WTC11 (cell line): Measurements from ENCODE around the gene CENPX. TPM values are rescaled to one million over a fixed set of nuclear protein-coding genes. Genes with fewer than 3 reads are reported as not detected.

Experiments used
- ATAC-seq: fragments of 200-7000 bp; cut with Tn5 transposase; 2 replicates; pipeline ENCODE4 v1.10.0; 2021; ENCODE audit warnings: mild to moderate bottlenecking, moderate library complexity
- CTCF ChIA-PET: fragments of 300-600 bp; sonication (Branson Sonifier 250); formaldehyde crosslinking; loops from one replicate; lab custom pipeline; 2021; ENCODE audit warnings: antibody characterized with exemption; lab: Charles Lee
- POLR2A ChIA-PET: fragments of 350-600 bp; sonication (Branson Sonifier 250); formaldehyde crosslinking; loops from one replicate; lab custom pipeline; 2021; ENCODE audit warnings: antibody characterized with exemption; lab: Charles Lee
- DNase-seq: peaks from one replicate; pipeline ENCODE4 v3.0.0; 2021; ENCODE audit warnings: low spot score
- H3K27ac Mint-ChIP-seq: 2 replicates; pipeline ENCODE4 v1.8.0; 2021; ENCODE audit warnings: mixed read lengths
- H3K27me3 Mint-ChIP-seq: 2 replicates; pipeline ENCODE4 v1.8.0; 2021; ENCODE audit warnings: low read depth, mild to moderate bottlenecking, moderate library complexity, mixed read lengths
- H3K36me3 Mint-ChIP-seq: 2 replicates; pipeline ENCODE4 v1.8.0; 2021; ENCODE audit warnings: mixed read lengths
- H3K4me1 Mint-ChIP-seq: 2 replicates; pipeline ENCODE4 v1.8.0; 2022; ENCODE audit warnings: mixed read lengths
- H3K4me3 Mint-ChIP-seq: 2 replicates; pipeline ENCODE4 v1.8.0; 2021; ENCODE audit warnings: mild to moderate bottlenecking, moderate library complexity, mixed read lengths
- H3K9me3 Mint-ChIP-seq: 2 replicates; pipeline ENCODE4 v1.8.0; 2021; ENCODE audit warnings: mixed read lengths
- CREM ChIP-seq: sonication (generic); formaldehyde crosslinking; IDR thresholded peaks from 2 replicates; pipeline ENCODE4 v1.8.1; 2022; ENCODE audit warnings: mild to moderate bottlenecking, missing genetic modification reagents, moderate library complexity
- E2F5 ChIP-seq: sonication (generic); formaldehyde crosslinking; IDR thresholded peaks from 2 replicates; pipeline ENCODE4 v1.8.1; 2022; ENCODE audit warnings: mild to moderate bottlenecking, moderate library complexity, missing genetic modification reagents
- ESRRA ChIP-seq: sonication (generic); formaldehyde crosslinking; IDR thresholded peaks from 2 replicates; pipeline ENCODE4 v1.8.1; 2022; ENCODE audit warnings: mild to moderate bottlenecking, missing genetic modification reagents, borderline replicate concordance
- GRHL2 ChIP-seq: fragments of 250-450 bp; sonication (Bioruptor Pico); IDR thresholded peaks from 2 replicates; pipeline ENCODE4 v1.8.0; 2022; ENCODE audit warnings: mild to moderate bottlenecking, moderate library complexity; ENCODE audit not compliant: insufficient replicate concordance, severe bottlenecking
- JUN ChIP-seq: sonication (generic); formaldehyde crosslinking; IDR thresholded peaks from 2 replicates; pipeline ENCODE4 v1.8.0; 2023; ENCODE audit warnings: mild to moderate bottlenecking, missing genetic modification reagents
- NR3C1 ChIP-seq: sonication (generic); formaldehyde crosslinking; conservative IDR thresholded peaks from 2 replicates; pipeline ENCODE4 v1.8.1; 2023; ENCODE audit warnings: low read depth, mild to moderate bottlenecking, missing genetic modification reagents
- OVOL2 ChIP-seq: fragments of 250-450 bp; sonication (Bioruptor Pico); IDR thresholded peaks from 2 replicates; pipeline ENCODE4 v1.9.0; 2021; ENCODE audit warnings: mild to moderate bottlenecking, borderline replicate concordance
- PRRX2 ChIP-seq: fragments of 250-450 bp; sonication (Bioruptor Pico); IDR thresholded peaks from 2 replicates; pipeline ENCODE4 v1.8.0; 2021; ENCODE audit warnings: mild to moderate bottlenecking
- RORB ChIP-seq: fragments of 250-450 bp; sonication (Bioruptor Pico); IDR thresholded peaks from 2 replicates; pipeline ENCODE4 v1.9.0; 2021; ENCODE audit warnings: mild to moderate bottlenecking
- SMAD3 ChIP-seq: sonication (generic); formaldehyde crosslinking; IDR thresholded peaks from 2 replicates; pipeline ENCODE4 v1.8.0; 2022; ENCODE audit warnings: missing genetic modification reagents, mild to moderate bottlenecking, borderline replicate concordance
- SOX15 ChIP-seq: fragments of 250-450 bp; sonication (Bioruptor Pico); IDR thresholded peaks from 2 replicates; pipeline ENCODE4 v1.9.0; 2021; ENCODE audit warnings: mild to moderate bottlenecking
- TCF7 ChIP-seq: sonication (generic); formaldehyde crosslinking; IDR thresholded peaks from 2 replicates; pipeline ENCODE4 v1.8.0; 2022; ENCODE audit warnings: mild to moderate bottlenecking, low read depth, missing genetic modification reagents, moderate library complexity
- ZNF219 ChIP-seq: sonication (generic); formaldehyde crosslinking; IDR thresholded peaks from 2 replicates; pipeline ENCODE4 v1.8.0; 2023; ENCODE audit warnings: missing genetic modification reagents, mild to moderate bottlenecking, borderline replicate concordance
- ZNF423 ChIP-seq: fragments of 250-450 bp; sonication (Bioruptor Pico); IDR thresholded peaks from 2 replicates; pipeline ENCODE4 v2.1.2; 2022; ENCODE audit warnings: mild to moderate bottlenecking, moderate library complexity
- ZNF671 ChIP-seq: fragments of 250-450 bp; sonication (Bioruptor Pico); IDR thresholded peaks from 2 replicates; pipeline ENCODE4 v1.8.0; 2021; ENCODE audit warnings: mild to moderate bottlenecking
- total RNA-seq: library from RNA; stranded (reverse); gene quantifications from 3 replicates; pipeline ENCODE4 v1.2.3, GENCODE V29; 2021
- TF ChIP-seq, protein P1 (sequence below): sonication (generic); formaldehyde crosslinking; IDR thresholded peaks from 2 replicates; pipeline ENCODE4 v1.8.1; 2023; ENCODE audit warnings: mild to moderate bottlenecking, missing genetic modification reagents
- TF ChIP-seq, protein P2 (sequence below): fragments of 250-450 bp; sonication (Bioruptor Pico); IDR thresholded peaks from 2 replicates; pipeline ENCODE4 v1.9.0; 2021; ENCODE audit warnings: mild to moderate bottlenecking
- TF ChIP-seq, protein P3 (sequence below): sonication (generic); formaldehyde crosslinking; IDR thresholded peaks from 2 replicates; pipeline ENCODE4 v1.8.1; 2023; ENCODE audit warnings: mild to moderate bottlenecking, moderate library complexity, missing genetic modification reagents

Gene CENPX
- total RNA-seq, 1 experiment from 2014 or later, result 121 TPM

GRCh38 chr17:82045936-82046484 is 23.3 kb upstream of the CENPX start:
- ChIA-PET CTCF (no interaction called here), POLR2A (interaction anchor here (1.0 kb wide), 1 partner anchor 113 kb away, joined by 3 read pairs; no protein-coding TSS in a partner anchor)
- Mint-ChIP-seq H3K36me3 (peaks cover 10% of the 10 kb centered on the region), H3K27ac (no peak overlapping the region), H3K4me1 (peaks cover 26% of the 10 kb centered on the region), H3K27me3 (no peaks in the 10 kb centered on the region; the same call in 1 of the 2 replicates), H3K4me3 (no peak overlapping the region), H3K9me3 (no peaks in the 10 kb centered on the region)
- no peak for DNase-seq
- ATAC-seq, result no peak
- no peak for TF ChIP-seq SOX15
- no peak for TF ChIP-seq RORB (CRISPR knock-in tag)
- TF ChIP-seq TCF7 (CRISPR knock-in tag), result no peak
- TF ChIP-seq, protein P1, sequence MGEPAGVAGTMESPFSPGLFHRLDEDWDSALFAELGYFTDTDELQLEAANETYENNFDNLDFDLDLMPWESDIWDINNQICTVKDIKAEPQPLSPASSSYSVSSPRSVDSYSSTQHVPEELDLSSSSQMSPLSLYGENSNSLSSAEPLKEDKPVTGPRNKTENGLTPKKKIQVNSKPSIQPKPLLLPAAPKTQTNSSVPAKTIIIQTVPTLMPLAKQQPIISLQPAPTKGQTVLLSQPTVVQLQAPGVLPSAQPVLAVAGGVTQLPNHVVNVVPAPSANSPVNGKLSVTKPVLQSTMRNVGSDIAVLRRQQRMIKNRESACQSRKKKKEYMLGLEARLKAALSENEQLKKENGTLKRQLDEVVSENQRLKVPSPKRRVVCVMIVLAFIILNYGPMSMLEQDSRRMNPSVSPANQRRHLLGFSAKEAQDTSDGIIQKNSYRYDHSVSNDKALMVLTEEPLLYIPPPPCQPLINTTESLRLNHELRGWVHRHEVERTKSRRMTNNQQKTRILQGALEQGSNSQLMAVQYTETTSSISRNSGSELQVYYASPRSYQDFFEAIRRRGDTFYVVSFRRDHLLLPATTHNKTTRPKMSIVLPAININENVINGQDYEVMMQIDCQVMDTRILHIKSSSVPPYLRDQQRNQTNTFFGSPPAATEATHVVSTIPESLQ (CRISPR knock-in tag), result no peak
- TF ChIP-seq CREM, result no peak
- no peak for TF ChIP-seq JUN
- TF ChIP-seq ZNF423 (CRISPR knock-in tag), result no peak
- no peak for TF ChIP-seq SMAD3 (CRISPR knock-in tag)
- no peak for TF ChIP-seq OVOL2 (CRISPR knock-in tag)
- no peak for TF ChIP-seq NR3C1 (CRISPR knock-in tag)
- TF ChIP-seq PRRX2, result no peak
- TF ChIP-seq, protein P2, sequence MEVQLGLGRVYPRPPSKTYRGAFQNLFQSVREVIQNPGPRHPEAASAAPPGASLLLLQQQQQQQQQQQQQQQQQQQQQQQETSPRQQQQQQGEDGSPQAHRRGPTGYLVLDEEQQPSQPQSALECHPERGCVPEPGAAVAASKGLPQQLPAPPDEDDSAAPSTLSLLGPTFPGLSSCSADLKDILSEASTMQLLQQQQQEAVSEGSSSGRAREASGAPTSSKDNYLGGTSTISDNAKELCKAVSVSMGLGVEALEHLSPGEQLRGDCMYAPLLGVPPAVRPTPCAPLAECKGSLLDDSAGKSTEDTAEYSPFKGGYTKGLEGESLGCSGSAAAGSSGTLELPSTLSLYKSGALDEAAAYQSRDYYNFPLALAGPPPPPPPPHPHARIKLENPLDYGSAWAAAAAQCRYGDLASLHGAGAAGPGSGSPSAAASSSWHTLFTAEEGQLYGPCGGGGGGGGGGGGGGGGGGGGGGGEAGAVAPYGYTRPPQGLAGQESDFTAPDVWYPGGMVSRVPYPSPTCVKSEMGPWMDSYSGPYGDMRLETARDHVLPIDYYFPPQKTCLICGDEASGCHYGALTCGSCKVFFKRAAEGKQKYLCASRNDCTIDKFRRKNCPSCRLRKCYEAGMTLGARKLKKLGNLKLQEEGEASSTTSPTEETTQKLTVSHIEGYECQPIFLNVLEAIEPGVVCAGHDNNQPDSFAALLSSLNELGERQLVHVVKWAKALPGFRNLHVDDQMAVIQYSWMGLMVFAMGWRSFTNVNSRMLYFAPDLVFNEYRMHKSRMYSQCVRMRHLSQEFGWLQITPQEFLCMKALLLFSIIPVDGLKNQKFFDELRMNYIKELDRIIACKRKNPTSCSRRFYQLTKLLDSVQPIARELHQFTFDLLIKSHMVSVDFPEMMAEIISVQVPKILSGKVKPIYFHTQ (CRISPR knock-in tag), result no peak
- no peak for TF ChIP-seq E2F5 (CRISPR knock-in tag)
- TF ChIP-seq GRHL2 (CRISPR knock-in tag), result no peak
- TF ChIP-seq ZNF219, result no peak
- TF ChIP-seq, protein P3, sequence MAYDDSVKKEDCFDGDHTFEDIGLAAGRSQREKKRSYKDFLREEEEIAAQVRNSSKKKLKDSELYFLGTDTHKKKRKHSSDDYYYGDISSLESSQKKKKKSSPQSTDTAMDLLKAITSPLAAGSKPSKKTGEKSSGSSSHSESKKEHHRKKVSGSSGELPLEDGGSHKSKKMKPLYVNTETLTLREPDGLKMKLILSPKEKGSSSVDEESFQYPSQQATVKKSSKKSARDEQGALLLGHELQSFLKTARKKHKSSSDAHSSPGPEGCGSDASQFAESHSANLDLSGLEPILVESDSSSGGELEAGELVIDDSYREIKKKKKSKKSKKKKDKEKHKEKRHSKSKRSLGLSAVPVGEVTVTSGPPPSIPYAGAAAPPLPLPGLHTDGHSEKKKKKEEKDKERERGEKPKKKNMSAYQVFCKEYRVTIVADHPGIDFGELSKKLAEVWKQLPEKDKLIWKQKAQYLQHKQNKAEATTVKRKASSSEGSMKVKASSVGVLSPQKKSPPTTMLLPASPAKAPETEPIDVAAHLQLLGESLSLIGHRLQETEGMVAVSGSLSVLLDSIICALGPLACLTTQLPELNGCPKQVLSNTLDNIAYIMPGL (CRISPR knock-in tag), result no peak
- TF ChIP-seq ESRRA (CRISPR knock-in tag), result no peak
- no peak for TF ChIP-seq ZNF671

GRCh38 chr17:82043507-82043906 is 20.8 kb upstream of the CENPX start:
- DNase-seq, result no peak
- ChIA-PET POLR2A (no interaction called here), CTCF (interaction anchor here (0.6 to 2.9 kb wide), 8 partner anchors 13 to 111 kb away, joined by 3 to 25 read pairs (median 4); partner anchors contain the start of genes CENPX, LRRC45 and RAC3)
- Mint-ChIP-seq H3K27me3 (peaks cover 6% of the 10 kb centered on the region; the same call in 1 of the 2 replicates), H3K27ac (no peak overlapping the region), H3K9me3 (no peaks in the 10 kb centered on the region), H3K4me3 (no peak overlapping the region), H3K36me3 (peaks cover 10% of the 10 kb centered on the region), H3K4me1 (peaks cover 27% of the 10 kb centered on the region)
- ATAC-seq, result peak; percentile 69
- TF ChIP-seq, protein P1 (CRISPR knock-in tag), result no peak
- peak; percentile 61 for TF ChIP-seq ZNF423 (CRISPR knock-in tag)
